22Rv1 (cell line): ENCODE results near the gene TTL.

ENCODE experiments used
- H3K27ac ChIP-seq: fragments of 450-650 bp; 2 replicates; pipeline ENCODE4 v1.5.1; 2017
- CTCF ChIP-seq: fragments of 450-650 bp; IDR thresholded peaks from 2 replicates; pipeline ENCODE4 v1.5.1; 2017; ENCODE audit warnings: mild to moderate bottlenecking
- ZFX ChIP-seq: fragments of 450-650 bp; IDR thresholded peaks from 2 replicates; pipeline ENCODE4 v1.6.1; 2017; ENCODE audit warnings: antibody characterized with exemption, borderline replicate concordance

Gene TTL

GRCh38 chr2:112540906-112541305 is 59.0 kb downstream of the TTL start:
- peak overlapping the region; percentile 79; the same call in 1 of the 2 replicates for H3K27ac ChIP-seq
- TF ChIP-seq ZFX (no peak), CTCF (no peak)

- H3K27ac ChIP-seq, result peak overlapping the region; percentile 79
- TF ChIP-seq ZFX, result no peak
- TF ChIP-seq CTCF, result no peak
Observed at GRCh38 chr2:112541315-112542122, 59.6 kb downstream of the TTL start.

- TF ChIP-seq CTCF (no peak), ZFX (no peak)
- H3K27ac ChIP-seq, result peak within 1 kb of the TSS; percentile 79
Observed at GRCh38 chr2:112542123-112542983, 60.4 kb downstream of the TTL start, which contains the start of gene POLR1B. TSS of gene POLR1B (plus strand) at chr2:112542465. CDS start at chr2:112542495, 30 bp downstream.

- TF ChIP-seq ZFX (no peak), CTCF (peak; percentile 22; the same call in 1 of the 2 replicates)
- peak overlapping the region; percentile 79 for H3K27ac ChIP-seq
Observed at GRCh38 chr2:112542984-112543661, 61.2 kb downstream of the TTL start.

GRCh38 chr2:112547333-112547732 is 65.4 kb downstream of the TTL start:
- H3K27ac ChIP-seq, result no peak overlapping the region
- TF ChIP-seq CTCF, result no peak
- no peak for TF ChIP-seq ZFX

- no peak for TF ChIP-seq ZFX
- no peak for TF ChIP-seq CTCF
- no peak overlapping the region for H3K27ac ChIP-seq
Observed at GRCh38 chr2:112548980-112549379, 67.0 kb downstream of the TTL start.
